K562 (cell line): ENCODE data around the gene ACTL10. TPM values are rescaled to one million over a fixed set of nuclear protein-coding genes. Genes with fewer than 3 reads are reported as not detected.

ENCODE experiments used
- ATAC-seq: fragments of 200-7000 bp; cut with Tn5 transposase; 3 replicates; pipeline ENCODE4 v1.9.1; 2020; ENCODE audit warnings: moderate library complexity
- BruUV-seq: library from RNA; stranded (reverse); fragments of 400-500 nt; replicated peaks from 2 replicates; lab custom pipeline; 2021; lab: Mats Ljungman, UMichigan
- CTCF ChIA-PET: fragments of 300-600 bp; formaldehyde crosslinking; extraction: SDS; loops from one replicate; lab custom pipeline; 2021; ENCODE audit warnings: low intra/inter-chr PET ratio; lab: Yijun Ruan, JAX
- POLR2A ChIA-PET: fragments of 300-600, 350-650 bp; sonication (Branson Sonifier 250); formaldehyde crosslinking; extraction: SDS; loops from one replicate; lab custom pipeline; 2021; ENCODE audit warnings: antibody characterized with exemption, inconsistent platforms; lab: Yijun Ruan, JAX
- DNase-seq, 4 experiments: peaks; one replicate each; pipeline versions ENCODE4 v3.0.0 to v3.0.0-alpha.2; 2011 to 2018; ENCODE audit warnings: low spot score in 3 of 4, mixed read lengths in 3 of 4; ENCODE audit errors: extremely low read depth in 1 of 4
- FAIRE-seq: peaks from 2 replicates; lab custom pipeline; 2011; peaks lifted over from hg19 to GRCh38; lab: Jason Lieb, UNC
- H2AFZ ChIP-seq: 2 replicates; pipeline ENCODE4 v1.6.0; 2011; ENCODE audit warnings: low read depth, low read length, control low read depth, inconsistent platforms
- H3K27ac ChIP-seq: fragments of 200-600 bp; 3 replicates; pipeline ENCODE4 v1.8.0; 2011; ENCODE audit warnings: low read depth, mild to moderate bottlenecking, control low read depth, inconsistent platforms, low read length, moderate library complexity, mixed read lengths; ENCODE audit errors: extremely low read depth
- H3K27me3 ChIP-seq, 2 experiments: fragments of 300-600 bp in 1 of 2; 2 replicates in 1 of 2; 3 replicates in 1 of 2; pipeline versions ENCODE4 v1.6.0 to v1.8.0; 2011; ENCODE audit warnings: inconsistent platforms in 2 of 2, low read length in 2 of 2, mild to moderate bottlenecking in 1 of 2, mixed read lengths in 1 of 2, moderate library complexity in 1 of 2; ENCODE audit not compliant: control insufficient read depth in 2 of 2, insufficient read depth in 2 of 2
- H3K36me3 ChIP-seq: fragments of 300-600 bp; 3 replicates; pipeline ENCODE4 v1.8.0; 2011; ENCODE audit warnings: mild to moderate bottlenecking, low read length, inconsistent platforms; ENCODE audit not compliant: control insufficient read depth, insufficient read depth
- H3K4me1 ChIP-seq, 2 experiments: fragments of 200-600 bp in 1 of 2; replicated peaks in 1 of 2; 2 replicates in 1 of 2; 3 replicates in 1 of 2; pipeline versions ENCODE4 v1.5.1 to v1.8.0; 2011; ENCODE audit warnings: inconsistent platforms in 2 of 2, low read length in 2 of 2, mild to moderate bottlenecking in 1 of 2, mixed read lengths in 1 of 2, moderate library complexity in 1 of 2; ENCODE audit not compliant: control insufficient read depth in 2 of 2, insufficient read depth in 2 of 2
- H3K4me2 ChIP-seq: 2 replicates; pipeline ENCODE4 v1.6.1; 2011; ENCODE audit warnings: low read length, control low read depth, inconsistent platforms, mixed read lengths; ENCODE audit not compliant: insufficient read depth
- H3K4me3 ChIP-seq: fragments of 200-600 bp; sonication (generic), shearing (Covaris generic); 2 replicates; pipeline ENCODE4 v1.5.1; 2016; ENCODE audit warnings: control low read depth, inconsistent platforms
- H3K79me2 ChIP-seq: fragments of 200-600 bp; 3 replicates; pipeline ENCODE4 v1.8.0; 2011; ENCODE audit warnings: low read length, inconsistent platforms; ENCODE audit not compliant: control insufficient read depth, insufficient read depth
- H3K9ac ChIP-seq, 2 experiments: 2 replicates each; pipeline versions ENCODE4 v1.6.0 to v1.6.1; 2011; ENCODE audit warnings: low read depth in 2 of 2, low read length in 2 of 2, control low read depth in 1 of 2, inconsistent platforms in 1 of 2, mild to moderate bottlenecking in 1 of 2, mixed read lengths in 1 of 2; ENCODE audit not compliant: insufficient read depth in 1 of 2
- H3K9me1 ChIP-seq: one replicate; pipeline ENCODE4 v1.6.0; 2011; ENCODE audit warnings: inconsistent platforms, mild to moderate bottlenecking, low read length, moderate library complexity; ENCODE audit not compliant: control insufficient read depth, insufficient read depth
- H3K9me3 ChIP-seq: replicated peaks from 2 replicates; pipeline ENCODE4 v1.5.1; 2011; ENCODE audit warnings: low read depth, low read length, inconsistent platforms; ENCODE audit not compliant: control insufficient read depth, insufficient read depth
- H4K20me1 ChIP-seq: replicated peaks from 2 replicates; pipeline ENCODE4 v1.6.1; 2011; ENCODE audit warnings: low read length, inconsistent platforms, mixed read lengths; ENCODE audit not compliant: control insufficient read depth, insufficient read depth
- CBFA2T3 ChIP-seq: fragments of 450-650 bp; IDR thresholded peaks from 2 replicates; pipeline ENCODE4 v1.6.1; 2017
- CREM ChIP-seq: IDR thresholded peaks from 2 replicates; pipeline ENCODE4 v1.6.1; 2014; ENCODE audit warnings: antibody characterized with exemption, low read depth
- KDM2B ChIP-seq: fragments of 250-450 bp; sonication (Bioruptor Pico); IDR thresholded peaks from 2 replicates; pipeline ENCODE4 v1.8.0; 2021; ENCODE audit warnings: mild to moderate bottlenecking, moderate library complexity
- MAX ChIP-seq: sonication (generic); formaldehyde crosslinking; IDR thresholded peaks from 2 replicates; pipeline ENCODE4 v1.9.0; 2022; ENCODE audit warnings: mild to moderate bottlenecking, missing genetic modification reagents
- MEIS2 ChIP-seq: fragments of 450-650 bp; IDR thresholded peaks from 2 replicates; pipeline ENCODE4 v1.6.1; 2014; ENCODE audit warnings: mild to moderate bottlenecking; ENCODE audit not compliant: partially characterized antibody
- MYNN ChIP-seq, 2 experiments: sonication (generic); formaldehyde crosslinking in 1 of 2; IDR thresholded peaks; 2 replicates each; pipeline versions ENCODE4 v1.5.0 to v1.6.1; 2016 to 2020; ENCODE audit warnings: antibody characterized with exemption in 1 of 2, missing genetic modification reagents in 1 of 2
- NKRF ChIP-seq: fragments of 450-650 bp; IDR thresholded peaks from 2 replicates; pipeline ENCODE4 v1.6.1; 2016; ENCODE audit warnings: borderline replicate concordance
- POLR2AphosphoS2 ChIP-seq: IDR thresholded peaks from 2 replicates; pipeline ENCODE4 v1.6.1; 2012; ENCODE audit warnings: low read length, improper control_type of control experiment
- PRMT5 ChIP-seq: sonication (generic); formaldehyde crosslinking; IDR thresholded peaks from 2 replicates; pipeline ENCODE4 v1.5.0; 2020; ENCODE audit warnings: missing genetic modification reagents
- RCOR1 ChIP-seq, 2 experiments: IDR thresholded peaks; 2 replicates each; pipeline ENCODE4 v1.6.1; 2012; ENCODE audit warnings: low read depth in 2 of 2, low read length in 2 of 2, borderline replicate concordance in 1 of 2, improper control_type of control experiment in 1 of 2
- SIN3A ChIP-seq, 2 experiments: fragments of 150-350 bp in 1 of 2; IDR thresholded peaks; 2 replicates each; pipeline ENCODE4 v1.6.1; 2011 to 2016; ENCODE audit warnings: borderline replicate concordance in 2 of 2, low read depth in 2 of 2, low read length in 2 of 2, mild to moderate bottlenecking in 2 of 2, moderate library complexity in 2 of 2; ENCODE audit not compliant: control insufficient read depth in 1 of 2
- WGBS: fragments of 100-300 bp; shearing (Covaris generic); methylation state at CpG from one replicate; pipeline ENCODE4 v1.1.6; 2016; ENCODE audit warnings: low coverage, mixed read lengths; ENCODE audit not compliant: insufficient coverage; ENCODE audit errors: missing lambda C conversion rate; 5-methylcytosine and 5-hydroxymethylcytosine counted together
- in situ Hi-C: fragments of 300-500 bp; cut with MboI; formaldehyde crosslinking; loops from 4 replicates; pipeline ENCODE4 v1.15.0; 2018; ENCODE audit warnings: inconsistent platforms, mixed read lengths
- intact Hi-C: fragments of 100-400 bp; cut with micrococcal nuclease; formaldehyde crosslinking; loops from 2 replicates; pipeline ENCODE4 v1.14.2; 2022
- polyA plus RNA-seq, 8 experiments: library from polyadenylated mRNA; depleted of rRNA in 4 of 8; stranded (reverse) in 5 of 8; unstranded in 3 of 8; fragments of >200 nt; fragmentation: Nextera tagmentation in 2 of 8; fragmentation: Illumina TruSeq in 1 of 8; extraction: Ambion mirVana in 2 of 8; extraction: Trizol in 1 of 8; gene quantifications; 2 replicates each; pipeline versions ENCODE4 v1.2.1 to v1.2.3, GENCODE V29; 2011 to 2014; ENCODE audit warnings: inconsistent platforms in 1 of 8, missing spikeins in 1 of 8
- total RNA-seq, 7 experiments: library from RNA; depleted of rRNA in 6 of 7; stranded (reverse); fragments of >200 nt in 6 of 7; fragmentation: Illumina TruSeq in 2 of 7; extraction: Trizol in 2 of 7; gene quantifications; 2 replicates each; pipeline versions ENCODE4 v1.2.1 to v1.2.3, GENCODE V29; 2011 to 2021; ENCODE audit warnings: low replicate concordance in 1 of 7
- TF ChIP-seq, protein P1 (sequence below), 2 experiments: fragments of 450-650 bp in 1 of 2; sonication (generic) in 1 of 2; formaldehyde crosslinking in 1 of 2; IDR thresholded peaks in 1 of 2; conservative IDR thresholded peaks in 1 of 2; 2 replicates each; pipeline versions ENCODE4 v1.6.1 to v1.8.1; 2016 to 2023; ENCODE audit warnings: mild to moderate bottlenecking in 2 of 2, moderate library complexity in 2 of 2, inconsistent platforms in 1 of 2, missing genetic modification reagents in 1 of 2
- TF ChIP-seq, protein P2 (sequence below): fragments of 450-650 bp; formaldehyde crosslinking; IDR thresholded peaks from 2 replicates; pipeline ENCODE4 v1.4.0; 2020; ENCODE audit warnings: mild to moderate bottlenecking, moderate library complexity

ACTL10 gene
- total and polyA plus RNA-seq, 9 of the 15 experiments (the other 6 are each of a cell fraction or from before 2014, with no cell fraction given): 0.07 to 0.14 TPM; not detected in 7

GRCh38 chr20:33650753-33651561 is 15.8 kb upstream of the ACTL10 start (continued):
- TF ChIP-seq MYNN (IDR thresholded peaks at IDR 0.05): peak; percentile 18; the same call in 1 of the 2 replicates
- TF ChIP-seq MYNN (CRISPR knock-in tag; IDR thresholded peaks at IDR 0.05): no peak
- TF ChIP-seq, protein P1, sequence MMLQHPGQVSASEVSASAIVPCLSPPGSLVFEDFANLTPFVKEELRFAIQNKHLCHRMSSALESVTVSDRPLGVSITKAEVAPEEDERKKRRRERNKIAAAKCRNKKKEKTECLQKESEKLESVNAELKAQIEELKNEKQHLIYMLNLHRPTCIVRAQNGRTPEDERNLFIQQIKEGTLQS (IDR thresholded peaks at IDR 0.05): no peak
- TF ChIP-seq, protein P1 (CRISPR knock-in tag; conservative IDR thresholded peaks at IDR 0.05): no peak

GRCh38 chr20:33651562-33652048 is 15.1 kb upstream of the ACTL10 start:
- Histone ChIP-seq H3K4me1 (peaks cover 6 to 33% of the 10 kb centered on the region in 2 experiments; a peak in 3 of 5 replicates), H3K9me3 (no peaks in the 10 kb centered on the region; the same call in 1 of the 2 replicates), H3K4me2 (no peak overlapping the region), H2AFZ (no peak overlapping the region), H3K4me3 (no peak overlapping the region), H3K9me1 (peaks cover 9% of the 10 kb centered on the region), H3K27me3 (no peaks in the 10 kb centered on the region), H3K79me2 (no peaks in the 10 kb centered on the region), H3K36me3 (peaks cover 5% of the 10 kb centered on the region; the same call in 1 of the 3 replicates), H3K27ac (no peak overlapping the region), H4K20me1 (peaks cover 22% of the 10 kb centered on the region), H3K9ac (peak overlapping the region in 1 of 2 experiments; percentile 32; a peak in 1 of 4 replicates)
- BruUV-seq: no TSS peak
- in situ Hi-C loops (loop anchor here (5.0 to 10.0 kb wide), 2 partner anchors 199 to 237 kb away; no protein-coding TSS in a partner anchor), intact Hi-C loops (loop anchor here (2.0 to 5.0 kb wide), 3 partner anchors 137 to 249 kb away; partner anchors contain the start of gene CDK5RAP1)
- FAIRE-seq (peak; percentile 37), ATAC-seq (no peak), DNase-seq (peak in 1 of 4 experiments; percentile 15)
- ChIA-PET POLR2A (interaction anchor here (0.7 to 1.5 kb wide), 3 partner anchors 9 to 412 kb away, joined by 3 read pairs; no protein-coding TSS in a partner anchor), CTCF (no interaction called here)
- WGBS: 14% methylated on average over 13 of the region's 13 CpGs
- no peak for TF ChIP-seq PRMT5 (CRISPR knock-in tag)
- TF ChIP-seq SIN3A (IDR thresholded peaks at IDR 0.05; ENCODE audit: borderline replicate concordance in 2 of 2, control insufficient read depth in 1 of 2, low read depth in 2 of 2, low read length in 2 of 2): no peak
- TF ChIP-seq MAX (CRISPR knock-in tag): no peak
- TF ChIP-seq RCOR1 (IDR thresholded peaks at IDR 0.05; ENCODE audit: borderline replicate concordance in 1 of 2, low read depth in 2 of 2, low read length in 2 of 2): peak in 1 of 2 experiments; percentile 77; a peak in 2 of 4 replicates
- TF ChIP-seq, protein P2, sequence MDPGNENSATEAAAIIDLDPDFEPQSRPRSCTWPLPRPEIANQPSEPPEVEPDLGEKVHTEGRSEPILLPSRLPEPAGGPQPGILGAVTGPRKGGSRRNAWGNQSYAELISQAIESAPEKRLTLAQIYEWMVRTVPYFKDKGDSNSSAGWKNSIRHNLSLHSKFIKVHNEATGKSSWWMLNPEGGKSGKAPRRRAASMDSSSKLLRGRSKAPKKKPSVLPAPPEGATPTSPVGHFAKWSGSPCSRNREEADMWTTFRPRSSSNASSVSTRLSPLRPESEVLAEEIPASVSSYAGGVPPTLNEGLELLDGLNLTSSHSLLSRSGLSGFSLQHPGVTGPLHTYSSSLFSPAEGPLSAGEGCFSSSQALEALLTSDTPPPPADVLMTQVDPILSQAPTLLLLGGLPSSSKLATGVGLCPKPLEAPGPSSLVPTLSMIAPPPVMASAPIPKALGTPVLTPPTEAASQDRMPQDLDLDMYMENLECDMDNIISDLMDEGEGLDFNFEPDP (CRISPR knock-in tag): no peak
- TF ChIP-seq CBFA2T3: peak; percentile 29; the same call in 1 of the 2 replicates
- peak; percentile 79 for TF ChIP-seq MEIS2
- TF ChIP-seq KDM2B (CRISPR knock-in tag): no peak
- no peak for TF ChIP-seq POLR2AphosphoS2
- no peak for TF ChIP-seq NKRF
- peak; percentile 31; the same call in 1 of the 2 replicates for TF ChIP-seq CREM
